Body of pancreas (tissue), 4 donors: Measurements from ENCODE around the gene MRTFB. TPM values are rescaled to one million over a fixed set of nuclear protein-coding genes. Genes with fewer than 3 reads are reported as not detected.
A peak's percentile ranks its signal among the peaks of the same experiment; 100 is the strongest.

Experiments
- ATAC-seq: fragments of 150-250 bp; one replicate; pipeline ENCODE4 v1.9.1; 2016
- DNase-seq, 4 donors: peaks; one replicate each; pipeline ENCODE4 v3.0.0-alpha.2; 2019
- H3K27ac ChIP-seq, 4 donors: fragments of 200-600 bp; sonication (generic); 1 replicate in 3 of 4; 2 replicates in 1 of 4; pipeline versions ENCODE4 v1.5.1 to v1.6.1; 2016 to 2019; ENCODE audit warnings: mild to moderate bottlenecking in 1 of 4, mixed read lengths in 1 of 4, moderate library complexity in 1 of 4
- H3K27me3 ChIP-seq, 2 donors: fragments of 200-600 bp; sonication (generic); one replicate each; pipeline ENCODE4 v1.6.0; 2016; ENCODE audit warnings: mild to moderate bottlenecking in 1 of 2
- H3K36me3 ChIP-seq, 2 donors: fragments of 200-600 bp; sonication (generic); replicated peaks in 1 of 2; 2 replicates each; pipeline ENCODE4 v1.5.1; 2016; ENCODE audit warnings: low read depth in 2 of 2; ENCODE audit not compliant: insufficient read depth in 1 of 2
- H3K4me1 ChIP-seq: fragments of 200-600 bp; sonication (generic); one replicate; pipeline ENCODE4 v1.6.0; 2016
- H3K4me3 ChIP-seq, 2 donors: fragments of 200-600 bp; sonication (generic); 1 replicate in 1 of 2; 2 replicates in 1 of 2; pipeline ENCODE4 v1.5.1; 2016 to 2019
- H3K9me3 ChIP-seq, 3 donors: fragments of 200-600 bp; sonication (generic); 1 replicate in 2 of 3; 2 replicates in 1 of 3; pipeline ENCODE4 v1.5.1; 2016
- CTCF ChIP-seq, 7 experiments: fragments of 450-650 bp in 4 of 7; fragments of 200-600 bp in 3 of 7; sonication (generic) in 3 of 7; IDR thresholded peaks; one replicate each; pipeline ENCODE4 v1.5.1; 2016 to 2019; ENCODE audit warnings: antibody characterized with exemption in 7 of 7
- POLR2A ChIP-seq, 3 donors: fragments of 450-650 bp; IDR thresholded peaks; one replicate each; pipeline ENCODE4 v1.6.1; 2016; ENCODE audit warnings: antibody characterized with exemption in 3 of 3, mild to moderate bottlenecking in 2 of 3
- WGBS, 2 donors: methylation state at CpG; one replicate each; pipeline ENCODE4 v1.1.5; 2017; 5-methylcytosine and 5-hydroxymethylcytosine counted together
- intact Hi-C: fragments of 100-400 bp; cut with DNase I; formaldehyde crosslinking; loops from one replicate; pipeline ENCODE4 v1.15.1; 2023
- total RNA-seq, 2 donors: library from RNA; depleted of rRNA; stranded (reverse); fragments of >200 nt; gene quantifications; one replicate each; pipeline ENCODE4 v1.1.0, GENCODE V29; 2016

Gene MRTFB
- total RNA-seq, 2 donors from 2014 or later = 39.2 to 46.8 TPM

GRCh38 chr16:14307527-14308367 lies 236.6 kb downstream of the MRTFB start:
- peak; percentile 44 for ATAC-seq
- H3K9me3 ChIP-seq = no peaks in the 10 kb centered on the region
- H3K4me3 ChIP-seq = no peak overlapping the region
- DNase-seq = peak; percentile 64 to 78 (median 76)
- WGBS, 2 donors = 42 to 47% methylated on average over 13 to 23 of the region's 23 CpGs
- peak in 2 of 3 donors; percentile 40 to 46 for TF ChIP-seq POLR2A (IDR thresholded peaks at IDR 0.05)
- no peak for TF ChIP-seq CTCF (IDR thresholded peaks at IDR 0.05)
- H3K36me3 ChIP-seq = no peaks in the 10 kb centered on the region
- H3K4me1 ChIP-seq = peaks cover 60% of the 10 kb centered on the region
- intact Hi-C loops = no loop called here
- H3K27ac ChIP-seq = peak overlapping the region; percentile 79 to 93 (median 89)
- H3K27me3 ChIP-seq = no peaks in the 10 kb centered on the region

- H3K4me3 ChIP-seq = no peak overlapping the region
- peaks cover 66% of the 10 kb centered on the region for H3K4me1 ChIP-seq
- DNase-seq (no peak), ATAC-seq (no peak)
- H3K27me3 ChIP-seq = no peaks in the 10 kb centered on the region
- H3K36me3 ChIP-seq = no peaks in the 10 kb centered on the region
- peak overlapping the region; percentile 79 to 93 (median 89) for H3K27ac ChIP-seq
- intact Hi-C loops = no loop called here
- 75 to 86% methylated on average over 1 of the region's 1 CpG for WGBS, 2 donors
- TF ChIP-seq POLR2A (IDR thresholded peaks at IDR 0.05) (no peak), CTCF (IDR thresholded peaks at IDR 0.05) (no peak)
- no peaks in the 10 kb centered on the region for H3K9me3 ChIP-seq
Observed at GRCh38 chr16:14308368-14308723, 237.2 kb downstream of the MRTFB start.

GRCh38 chr16:14309001-14309886 lies 238.1 kb downstream of the MRTFB start:
- peak; percentile 87 for ATAC-seq
- peak; percentile 91 to 94 (median 93) for DNase-seq

GRCh38 chr16:14309906-14310305 lies 238.8 kb downstream of the MRTFB start:
- Histone ChIP-seq H3K4me1 (peaks cover 75% of the 10 kb centered on the region), H3K27ac (peak overlapping the region; percentile 79 to 93 (median 89)), H3K9me3 (no peaks in the 10 kb centered on the region), H3K36me3 (no peaks in the 10 kb centered on the region), H3K4me3 (no peak overlapping the region), H3K27me3 (no peaks in the 10 kb centered on the region)
- no peak for TF ChIP-seq CTCF (IDR thresholded peaks at IDR 0.05)
- TF ChIP-seq POLR2A (IDR thresholded peaks at IDR 0.05) = no peak
- intact Hi-C loops = no loop called here
- 48 to 52% methylated on average over 6 to 10 of the region's 10 CpGs for WGBS, 2 donors
- ATAC-seq (peak; percentile 6), DNase-seq (no peak)

More at GRCh38 chr16:14309001-14309886, 238.1 kb downstream of the MRTFB start:
- H3K36me3 ChIP-seq = no peaks in the 10 kb centered on the region
- H3K9me3 ChIP-seq = no peaks in the 10 kb centered on the region
- H3K4me3 ChIP-seq = no peak overlapping the region
- H3K27ac ChIP-seq = peak overlapping the region; percentile 79 to 93 (median 89)
- peaks cover 74% of the 10 kb centered on the region for H3K4me1 ChIP-seq
- intact Hi-C loops = no loop called here
- H3K27me3 ChIP-seq = no peaks in the 10 kb centered on the region
- WGBS, 2 donors = 25% methylated on average over 22 to 26 of the region's 26 CpGs
- TF ChIP-seq POLR2A (IDR thresholded peaks at IDR 0.05) (no peak), CTCF (IDR thresholded peaks at IDR 0.05) (peak in 6 of 7 experiments; percentile 7 to 71 (median 64))
